ENCODE results near the gene SLC6A9.

Gene SLC6A9

DNA sequence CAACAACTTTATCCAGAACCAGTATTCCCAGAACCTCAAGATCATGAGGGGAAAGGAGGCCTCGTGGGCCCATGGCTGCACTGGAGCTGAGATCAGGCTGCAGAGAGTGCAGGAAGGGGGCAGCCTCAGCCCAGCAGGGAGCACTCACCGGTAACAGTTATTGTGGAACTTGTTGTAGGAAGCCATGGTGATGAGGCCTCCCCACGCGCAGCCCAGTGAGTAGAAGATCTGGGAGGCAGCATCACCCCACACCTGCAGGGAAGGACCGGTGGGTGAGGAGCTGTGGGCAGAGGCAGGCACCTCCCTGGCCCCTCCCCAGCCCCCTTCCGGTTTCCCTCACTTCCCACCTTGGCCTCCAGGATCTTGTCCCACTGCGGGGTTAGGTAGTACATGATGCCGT is 29.1 kb downstream of the SLC6A9 start:
- DNase-seq (ENCODE audit: low spot score), result no peak

DNA sequence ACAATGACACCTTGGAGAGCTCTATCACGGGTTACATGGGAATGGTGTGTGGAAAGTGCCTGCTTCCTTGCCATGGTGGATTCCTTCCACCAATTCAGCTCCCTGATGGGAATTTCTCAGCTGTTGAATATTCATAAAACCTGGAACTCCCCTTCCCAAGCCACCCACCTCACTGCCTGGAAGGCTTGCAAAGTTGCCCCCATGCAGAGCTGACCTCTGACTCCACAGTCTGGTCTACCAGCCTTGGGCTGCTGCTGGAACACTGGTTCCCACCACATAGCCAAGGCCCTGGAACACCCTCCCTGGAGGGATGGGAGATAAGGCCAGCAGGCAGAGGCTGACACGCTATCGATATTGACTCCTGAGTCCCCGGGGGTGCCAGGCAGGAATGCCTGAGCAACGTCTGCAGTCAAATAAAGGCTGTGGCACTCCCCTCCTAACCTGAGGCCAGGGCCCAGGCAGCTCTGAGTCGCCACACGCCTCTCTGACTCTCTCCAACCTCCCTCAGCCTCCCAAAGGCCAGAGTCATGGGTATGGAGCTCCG is 31.1 kb downstream of the SLC6A9 start:
- DNase-seq (ENCODE audit: low spot score), result no peak

DNA sequence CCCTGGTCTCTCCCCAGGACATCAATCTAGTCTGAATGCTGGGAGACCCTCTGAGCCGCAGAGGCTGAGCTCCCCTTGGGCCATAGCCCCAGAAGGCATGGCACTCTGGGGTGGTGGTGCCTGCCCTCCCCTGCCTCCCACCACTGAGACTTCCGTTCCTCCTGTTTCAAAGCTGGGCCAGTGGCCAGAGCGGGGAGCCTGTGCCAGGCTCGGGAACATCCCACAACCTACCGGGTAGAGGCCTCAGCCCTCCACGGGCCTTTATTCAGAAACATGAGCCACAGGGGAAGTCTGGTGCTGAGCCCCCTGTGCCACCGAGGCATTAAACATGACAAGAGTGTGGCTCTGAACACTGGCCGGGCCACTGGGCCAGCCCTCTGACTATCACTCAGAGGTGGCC is 31.8 kb downstream of the SLC6A9 start:
- no peak for DNase-seq (ENCODE audit: low spot score)

DNA sequence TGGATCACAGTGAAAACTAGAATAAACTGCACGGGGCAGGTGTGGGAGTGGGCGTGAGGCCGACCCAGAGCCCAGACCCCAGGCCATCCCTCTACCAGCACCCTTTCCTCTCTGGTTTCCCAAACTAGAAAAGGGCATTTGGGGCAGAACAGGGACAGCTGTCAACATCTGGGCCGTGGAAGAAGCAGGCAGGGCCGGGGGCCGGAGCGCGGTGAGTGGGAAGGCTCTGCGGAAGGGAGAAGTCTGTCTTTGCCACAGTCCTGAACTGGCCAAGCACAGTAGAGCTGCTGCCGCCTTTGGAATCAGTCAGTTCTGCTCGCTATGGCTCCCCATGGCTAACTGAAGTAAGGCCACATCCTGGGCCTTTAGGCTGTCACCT is 33.3 kb downstream of the SLC6A9 start:
- DNase-seq (ENCODE audit: low spot score), result no peak

DNA sequence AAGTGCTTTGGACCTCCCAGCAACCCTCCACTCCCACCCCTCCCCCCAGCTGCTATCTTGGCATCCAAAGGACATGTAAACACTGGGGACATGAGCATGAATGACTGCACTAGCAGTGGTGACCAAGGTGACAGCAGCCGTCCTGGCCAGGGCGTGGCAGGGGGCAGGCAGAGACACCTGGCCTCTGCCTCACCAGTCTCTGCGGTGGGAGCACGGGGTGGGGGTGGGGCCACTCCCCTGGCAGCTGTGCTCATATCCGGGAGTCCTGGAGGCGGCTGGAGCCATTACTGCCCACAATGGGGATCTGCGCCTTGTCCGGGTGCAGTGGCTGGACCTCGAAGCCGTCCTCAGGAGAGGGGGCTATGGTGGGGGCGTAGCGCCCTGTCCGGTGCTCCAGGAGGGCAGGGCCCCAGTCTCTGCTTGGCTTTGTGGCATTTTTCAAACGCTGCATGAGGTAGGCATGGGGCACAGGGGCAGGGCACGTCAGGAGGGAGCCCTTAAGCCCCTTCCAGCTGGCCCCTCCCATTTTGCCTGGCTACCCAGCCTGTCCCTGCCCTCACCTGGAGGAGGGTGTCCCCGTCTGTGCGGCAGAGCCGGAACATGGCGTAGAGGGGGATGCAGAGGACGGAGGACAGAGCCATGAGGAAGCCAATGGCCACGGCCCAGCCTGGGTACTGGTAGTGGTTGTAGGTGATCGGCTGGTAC is 33.8 kb downstream of the SLC6A9 start:
- no peak for DNase-seq (ENCODE audit: low spot score)

DNA sequence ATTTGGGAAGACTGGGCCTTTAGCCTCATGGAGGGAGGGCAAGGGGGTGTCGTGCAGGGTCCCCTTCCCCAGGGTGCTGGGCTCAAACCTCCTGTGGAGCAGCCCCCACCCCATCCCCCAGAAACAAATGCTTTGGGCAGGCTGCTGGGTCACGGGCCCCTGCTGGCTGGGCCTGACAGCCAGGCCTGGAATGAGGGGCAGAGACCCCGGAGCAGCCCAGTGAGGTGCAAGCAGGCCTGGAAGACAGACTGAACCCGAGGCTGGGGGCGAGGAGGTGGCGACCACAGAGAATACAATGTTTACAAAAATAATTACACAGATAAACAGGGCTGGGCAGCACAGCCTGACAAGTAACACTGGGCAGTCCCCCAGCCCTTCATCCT is 34.5 kb downstream of the SLC6A9 start:
- no peak for DNase-seq (ENCODE audit: low spot score)

DNA sequence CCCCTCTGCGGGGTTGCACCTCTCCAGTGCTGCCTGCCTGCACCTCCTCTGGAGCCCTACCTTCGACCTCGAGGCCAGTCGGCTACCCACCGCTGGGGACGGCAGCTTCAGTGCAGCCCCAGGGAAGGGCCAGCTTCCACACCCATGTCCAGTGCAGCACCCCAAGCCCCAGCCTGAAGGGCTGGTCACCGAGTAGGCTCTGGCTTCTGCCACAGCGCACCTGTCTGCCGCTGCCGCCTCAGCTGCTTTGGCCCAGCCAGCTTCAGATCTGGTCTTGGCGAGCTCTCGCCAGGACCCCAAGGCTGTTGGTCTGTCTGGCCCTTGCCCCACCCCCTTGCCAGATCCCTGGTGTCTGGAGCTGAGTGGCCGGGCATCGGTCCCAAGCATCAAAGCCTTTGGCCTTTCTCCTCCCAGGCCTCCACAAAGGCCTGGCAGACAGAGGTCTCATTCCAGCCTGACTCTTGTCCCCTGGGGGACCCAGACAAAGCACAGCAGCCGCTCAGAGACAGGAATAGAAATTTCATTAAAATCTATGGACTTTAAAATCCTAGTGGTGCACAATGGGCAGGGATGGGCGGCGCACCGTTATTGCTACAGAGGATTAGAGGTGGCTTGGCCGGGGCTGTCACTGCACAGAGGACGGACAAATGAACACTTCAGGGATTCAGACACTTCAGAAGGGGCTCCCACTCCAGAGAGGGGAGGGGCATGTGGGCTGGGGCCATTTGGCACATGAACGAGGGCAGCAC is 35.1 kb downstream of the SLC6A9 start:
- no peak for DNase-seq (ENCODE audit: low spot score)

DNA sequence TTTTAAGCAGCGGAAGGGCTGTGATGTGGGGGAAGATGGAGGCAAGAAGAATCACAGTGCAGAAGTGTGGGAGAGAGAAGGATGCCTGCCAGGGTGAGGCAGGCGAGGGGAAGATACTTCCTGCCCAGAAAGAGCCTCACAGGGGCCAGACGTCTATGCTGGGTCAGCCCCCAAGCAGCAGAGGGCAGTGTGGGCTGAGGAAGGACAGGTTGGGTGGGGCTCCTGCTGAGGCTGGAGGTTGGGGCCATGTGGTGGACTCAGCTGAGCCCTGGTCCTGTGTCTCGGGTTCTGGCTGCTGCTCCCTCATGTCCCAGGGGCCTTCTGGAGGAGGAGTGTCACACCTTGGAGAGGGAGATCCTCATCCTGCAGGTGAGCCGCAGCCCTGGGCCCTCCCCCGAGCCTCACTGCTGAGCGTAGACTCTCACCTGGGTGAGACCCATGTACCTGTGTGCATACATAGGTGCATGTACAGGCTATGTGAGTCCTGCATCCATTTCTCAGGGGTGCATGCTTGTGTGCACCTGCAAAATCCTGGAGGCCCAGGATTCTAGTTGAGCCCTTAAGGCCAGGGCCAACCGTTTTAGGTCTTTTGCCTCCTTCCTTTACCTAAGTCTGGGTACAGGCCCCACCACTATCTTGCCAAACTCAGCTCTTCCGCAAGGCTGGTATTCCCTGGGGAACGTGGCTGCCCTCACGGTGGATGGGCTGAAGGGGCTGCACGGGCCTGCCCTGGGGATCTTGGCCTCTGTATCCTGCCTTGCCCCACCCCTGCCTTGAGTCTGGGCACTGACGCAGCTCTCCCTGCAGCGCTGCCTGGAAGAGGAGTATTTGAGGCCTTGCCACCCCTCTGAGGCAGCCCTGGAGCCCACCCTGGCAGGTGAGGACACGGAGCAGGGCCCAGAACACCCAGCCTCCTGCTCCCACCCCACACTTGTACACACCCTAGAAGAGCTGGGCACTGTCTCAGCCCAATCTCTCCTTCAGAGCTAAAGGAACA is 36.2 kb downstream of the SLC6A9 start:
- DNase-seq (ENCODE audit: low spot score), result peak; percentile 52

DNA sequence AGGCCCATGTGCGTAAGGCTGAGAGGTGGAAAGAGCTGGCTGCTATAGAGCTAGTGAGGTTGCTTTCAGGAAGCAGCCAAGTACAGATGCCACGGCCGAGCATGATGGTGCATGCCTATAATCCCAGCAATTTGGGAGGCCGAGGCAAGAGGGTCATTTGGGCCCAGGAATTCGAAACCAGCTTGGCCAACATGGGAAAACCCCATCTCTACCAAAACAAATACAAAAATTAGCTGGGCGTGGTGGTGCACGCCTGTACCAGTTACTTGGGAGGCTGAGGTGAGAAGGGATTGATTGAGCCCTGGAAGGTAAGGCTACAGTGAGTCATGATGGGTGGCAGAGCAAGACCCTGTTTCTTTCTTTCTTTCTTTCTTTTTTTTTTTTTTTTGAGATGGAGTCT is 37.2 kb downstream of the SLC6A9 start:
- no peak for DNase-seq (ENCODE audit: low spot score)

DNA sequence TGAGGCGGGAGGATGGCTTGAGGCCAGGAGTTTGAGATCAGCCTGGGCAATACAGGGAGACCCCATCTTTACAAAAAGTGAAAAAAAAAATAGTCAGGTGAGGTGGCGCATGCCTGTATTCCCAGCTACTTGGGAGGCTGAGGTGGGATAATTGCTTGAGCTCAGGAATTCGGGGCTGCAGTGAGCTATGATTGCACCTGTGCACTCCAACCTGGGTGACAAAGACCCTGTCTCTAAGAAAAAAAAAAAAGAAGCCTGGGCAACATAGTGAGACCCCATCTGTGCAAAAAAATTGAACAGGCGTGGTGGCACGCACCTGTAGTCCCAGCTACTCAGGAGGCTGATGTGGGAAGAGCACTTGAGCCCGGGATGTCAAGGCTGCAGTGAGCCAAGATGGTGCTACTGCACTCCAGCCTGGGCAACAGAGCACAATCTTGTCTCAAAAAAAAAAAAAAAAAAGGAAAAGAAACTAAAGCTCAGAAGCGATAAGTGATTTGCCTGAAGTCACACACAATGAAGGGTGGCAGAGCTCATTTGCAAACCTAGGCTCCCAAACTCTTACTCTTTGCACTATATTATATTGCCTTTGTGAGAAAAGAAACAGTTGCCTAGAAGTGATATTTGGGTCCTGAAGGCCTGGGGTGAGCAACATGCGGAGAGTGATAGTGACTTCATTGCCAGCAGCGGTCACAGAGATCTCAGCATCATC is 37.9 kb downstream of the SLC6A9 start:
- DNase-seq (ENCODE audit: low spot score), result no peak

DNA sequence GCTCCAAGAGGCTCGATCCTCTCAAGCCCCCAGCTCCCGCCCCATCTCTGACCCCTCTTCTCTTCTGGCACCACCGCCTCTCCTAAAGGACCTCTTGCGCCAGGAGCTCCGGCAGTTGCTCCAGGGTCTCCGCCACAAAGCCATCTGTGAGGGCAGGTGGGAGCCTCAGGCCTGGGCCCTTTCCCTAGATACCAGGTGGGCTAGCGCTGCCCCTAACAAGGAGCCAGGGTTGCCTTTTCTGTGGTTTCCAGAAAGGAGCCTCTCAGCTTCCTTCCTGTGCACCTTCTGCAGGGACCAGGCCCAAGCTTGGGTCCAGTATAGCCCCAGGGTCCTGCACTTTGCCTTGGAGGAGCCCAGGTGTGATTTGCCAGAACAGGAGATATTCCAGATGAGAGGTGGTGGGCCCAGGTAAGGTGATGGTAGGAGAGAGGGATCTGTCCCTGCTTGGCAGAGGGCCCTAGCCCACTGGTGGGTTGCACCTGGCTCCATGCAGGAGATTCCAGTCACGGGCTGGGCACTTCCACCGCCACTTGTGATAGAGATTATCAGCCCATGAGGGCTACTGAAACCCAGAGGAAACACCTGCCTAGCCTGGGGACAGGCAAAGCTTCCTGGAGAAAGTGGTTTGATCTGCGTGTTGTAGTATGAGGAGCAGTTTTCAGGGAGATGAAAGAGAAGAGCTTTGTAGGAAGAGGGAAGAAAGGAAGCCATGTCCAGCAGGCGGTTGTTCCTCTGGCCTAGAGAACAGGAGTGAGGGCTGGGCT is 38.8 kb downstream of the SLC6A9 start:
- DNase-seq (ENCODE audit: low spot score), result no peak

DNA sequence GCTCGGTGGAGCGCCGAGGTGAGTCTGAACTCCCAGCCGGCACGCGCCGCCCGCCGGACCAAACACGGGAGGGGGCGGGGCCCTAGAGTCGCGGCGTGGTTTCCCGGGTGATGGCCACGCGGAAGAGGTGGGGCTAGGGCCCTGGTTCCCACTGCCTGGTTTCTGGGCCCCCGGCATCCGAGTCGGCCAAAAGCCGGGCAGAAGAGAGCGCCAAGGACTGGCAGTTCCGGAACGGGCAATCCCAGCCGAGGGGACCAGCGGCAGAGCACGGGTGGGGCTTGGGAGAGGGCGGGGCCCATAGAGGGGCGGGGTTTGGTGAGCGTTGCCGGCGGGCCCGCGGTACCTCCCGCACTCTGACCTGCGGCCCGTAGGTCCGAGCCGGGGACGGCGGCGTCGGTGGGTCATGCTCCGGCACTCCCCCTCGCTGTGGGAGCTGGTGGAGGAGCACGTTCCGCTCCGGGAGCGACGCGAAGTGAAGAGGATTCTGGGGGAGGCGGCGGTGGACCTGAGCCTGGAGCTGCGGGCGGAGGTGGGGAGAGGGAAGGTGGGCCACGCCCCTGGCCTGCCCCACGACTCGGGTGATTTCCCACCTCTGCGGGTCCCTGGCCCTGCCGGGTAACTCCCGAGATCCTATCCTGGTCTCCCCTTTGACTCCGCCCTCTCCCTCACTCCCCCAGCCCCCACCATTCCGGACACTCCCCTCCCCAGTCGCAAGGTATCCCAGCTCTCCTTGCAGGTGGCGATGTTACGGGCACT is 39.6 kb downstream of the SLC6A9 start, which contains the start of gene CCDC24:
Gene CCDC24 (plus strand): TSS at position 124 of the 756 bp plus-strand sequence. CDS start 280 bp downstream, at position 404.
- peak; percentile 76 for DNase-seq (ENCODE audit: low spot score)

DNA sequence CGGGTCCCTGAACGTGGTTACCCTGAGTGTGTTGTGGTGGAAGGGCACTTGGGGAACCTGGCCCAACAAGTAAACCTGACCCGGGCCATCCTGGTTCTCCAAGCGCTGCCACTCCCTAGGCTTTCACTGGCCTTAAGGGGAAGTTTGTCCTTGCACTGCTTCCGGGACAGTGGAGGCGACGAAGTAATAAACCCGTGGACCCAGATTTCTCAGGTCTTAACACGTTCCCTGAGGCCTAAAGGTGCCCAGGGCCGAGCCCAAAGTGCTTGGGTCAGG is 40.1 kb downstream of the SLC6A9 start:
- DNase-seq (ENCODE audit: low spot score), result no peak

DNA sequence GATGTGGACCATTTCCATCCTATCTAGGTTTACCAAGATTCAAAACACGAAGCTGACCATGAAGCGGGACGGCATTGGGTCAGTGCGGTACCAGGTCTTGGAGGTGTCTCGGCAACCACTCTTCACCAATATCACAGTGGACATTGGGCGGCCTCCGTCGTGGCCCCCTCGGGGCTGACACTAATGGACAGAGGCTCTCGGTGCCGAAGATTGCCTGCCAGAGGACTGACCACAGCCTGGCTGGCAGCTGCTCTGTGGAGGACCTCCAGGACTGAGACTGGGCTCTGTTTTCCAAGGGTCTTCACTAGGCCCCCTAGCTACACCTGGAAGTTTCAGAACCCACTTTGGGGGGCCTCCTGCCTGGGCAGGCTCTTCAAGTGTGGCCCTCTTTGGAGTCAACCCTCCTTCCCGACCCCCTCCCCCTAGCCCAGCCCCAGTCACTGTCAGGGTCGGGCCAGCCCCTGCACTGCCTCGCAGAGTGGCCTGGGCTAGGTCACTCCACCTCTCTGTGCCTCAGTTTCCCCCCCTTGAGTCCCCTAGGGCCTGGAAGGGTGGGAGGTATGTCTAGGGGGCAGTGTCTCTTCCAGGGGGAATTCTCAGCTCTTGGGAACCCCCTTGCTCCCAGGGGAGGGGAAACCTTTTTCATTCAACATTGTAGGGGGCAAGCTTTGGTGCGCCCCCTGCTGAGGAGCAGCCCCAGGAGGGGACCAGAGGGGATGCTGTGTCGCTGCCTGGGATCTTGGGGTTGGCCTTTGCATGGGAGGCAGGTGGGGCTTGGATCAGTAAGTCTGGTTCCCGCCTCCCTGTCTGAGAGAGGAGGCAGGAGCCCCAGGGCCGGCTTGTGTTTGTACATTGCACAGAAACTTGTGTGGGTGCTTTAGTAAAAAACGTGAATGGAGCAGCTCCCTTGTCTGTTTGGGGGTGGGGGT is 40.7 kb downstream of the SLC6A9 start:
- no peak for DNase-seq (ENCODE audit: low spot score)

DNA sequence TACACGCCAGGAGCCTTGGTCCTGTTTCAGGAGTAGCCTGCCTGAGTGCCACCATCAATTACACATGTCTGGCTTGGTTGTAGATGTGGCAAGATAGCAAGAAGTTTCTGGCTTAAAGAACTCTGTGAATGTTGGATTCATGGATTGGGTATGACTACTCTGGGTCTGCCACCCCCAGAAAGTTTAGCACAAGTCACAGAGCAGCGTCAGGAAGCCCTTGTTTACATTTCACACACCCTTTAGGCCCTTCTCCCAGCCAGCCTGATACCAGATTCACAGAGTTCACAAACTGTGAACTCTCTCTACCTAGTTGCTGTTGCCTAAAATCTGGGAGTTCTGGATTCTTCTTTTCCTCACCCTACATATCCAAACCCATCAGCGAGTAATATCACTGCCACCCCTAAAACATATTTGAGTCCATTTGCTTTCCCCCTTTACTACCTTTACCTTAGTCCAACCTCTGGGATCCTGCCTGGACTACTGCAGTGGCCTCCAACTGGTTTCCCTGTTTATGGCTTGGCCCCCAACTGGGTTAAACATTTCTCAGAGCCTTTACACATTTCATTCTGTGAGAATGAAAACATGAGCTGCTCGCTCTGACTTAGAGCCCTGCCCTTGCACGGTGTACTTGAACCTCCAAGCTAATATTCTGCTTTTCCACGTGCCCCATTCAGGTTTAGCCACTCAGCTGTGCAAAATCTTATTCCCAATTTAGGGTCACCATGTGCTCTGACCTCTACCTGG is 43.9 kb downstream of the SLC6A9 start:
- DNase-seq (ENCODE audit: low spot score), result no peak

DNA sequence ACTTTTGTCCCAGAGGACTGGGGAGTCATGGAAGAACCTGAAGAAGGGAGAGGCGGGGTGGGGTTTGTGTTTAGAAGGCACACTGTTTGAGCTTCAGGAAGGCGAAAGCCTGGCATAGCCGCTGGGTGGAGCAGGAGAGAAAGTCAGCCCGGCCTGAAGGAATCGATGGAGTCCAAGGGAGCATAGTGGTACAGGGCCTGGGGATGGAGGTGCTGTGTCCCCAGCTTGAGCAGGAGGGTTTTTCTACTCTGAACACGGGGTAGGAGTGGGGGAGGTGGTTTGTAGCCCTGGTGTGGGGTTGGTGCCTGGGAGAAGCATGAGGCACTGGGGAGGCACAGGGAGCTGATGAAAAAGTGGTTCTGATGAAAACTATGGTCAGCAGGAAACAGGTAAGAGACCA is 44.5 kb downstream of the SLC6A9 start:
- no peak for DNase-seq (ENCODE audit: low spot score)

DNA sequence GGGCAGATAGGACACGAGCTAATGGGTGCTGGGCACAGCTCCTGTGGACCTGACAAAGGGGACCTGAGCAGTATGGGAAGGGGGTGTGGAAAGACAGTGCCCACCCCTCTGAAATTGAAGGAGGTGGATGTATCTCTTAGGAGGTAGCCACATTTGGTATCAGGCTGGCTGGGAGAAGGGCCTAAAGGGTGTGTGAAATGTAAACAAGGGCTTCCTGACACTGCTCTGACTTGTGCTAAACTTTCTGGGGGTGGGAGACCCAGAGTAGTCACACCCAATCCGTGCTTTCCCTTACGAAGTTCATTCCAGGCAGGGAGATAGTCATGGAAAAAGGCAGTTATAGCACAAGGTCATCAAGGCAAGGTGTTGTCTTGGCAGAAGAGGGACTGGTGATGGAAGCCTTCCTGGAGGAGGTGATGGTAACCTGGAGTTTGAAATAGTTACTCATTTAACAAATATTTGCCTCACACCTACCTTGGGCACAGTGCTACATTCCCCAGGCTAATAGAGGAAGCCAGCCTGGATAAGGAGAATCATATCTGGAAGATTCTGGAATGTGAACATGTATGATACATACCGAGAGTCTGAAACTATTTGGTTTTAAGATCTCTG is 45.2 kb downstream of the SLC6A9 start:
- DNase-seq (ENCODE audit: low spot score), result no peak

DNA sequence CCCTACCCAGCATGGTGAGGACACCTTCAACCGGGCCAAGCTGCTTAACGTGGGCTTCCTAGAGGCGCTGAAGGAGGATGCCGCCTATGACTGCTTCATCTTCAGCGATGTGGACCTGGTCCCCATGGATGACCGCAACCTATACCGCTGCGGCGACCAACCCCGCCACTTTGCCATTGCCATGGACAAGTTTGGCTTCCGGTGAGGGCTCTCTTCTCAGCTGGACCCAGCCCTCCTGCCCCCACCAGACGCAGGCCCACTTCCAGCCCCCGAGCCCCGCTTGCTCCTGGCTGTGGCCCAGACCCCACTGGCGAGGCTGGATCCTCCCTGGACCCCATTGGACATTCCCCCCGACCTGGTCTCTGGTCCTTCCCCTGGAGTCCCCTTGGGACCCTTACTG is 46.4 kb downstream of the SLC6A9 start:
- no peak for DNase-seq (ENCODE audit: low spot score)
